GM18508 (cell line): ENCODE data around the gene UGP2.
A peak's percentile ranks its signal among the peaks of the same experiment; 100 is the strongest.
"Not testable (repeated sequence)": the region's sequence is repeated elsewhere in the genome, so short reads cannot be mapped to it uniquely, and the experiment has no call there.

Experiments
- ATAC-seq: cut with Tn5 transposase; IDR thresholded peaks from one replicate; pipeline ENCODE4 v1.9.1; 2021; ENCODE audit warnings: moderate number of reproducible peaks; ENCODE audit not compliant: insufficient read depth, unreplicated experiment

UGP2 gene

GRCh38 chr2:63837036-63837594, 4.6 kb upstream of the UGP2 start:
- ATAC-seq: no peak

- ATAC-seq: peak; percentile 18
Observed at GRCh38 chr2:63840081-63840784, 1.5 kb upstream of the UGP2 start.

DNA sequence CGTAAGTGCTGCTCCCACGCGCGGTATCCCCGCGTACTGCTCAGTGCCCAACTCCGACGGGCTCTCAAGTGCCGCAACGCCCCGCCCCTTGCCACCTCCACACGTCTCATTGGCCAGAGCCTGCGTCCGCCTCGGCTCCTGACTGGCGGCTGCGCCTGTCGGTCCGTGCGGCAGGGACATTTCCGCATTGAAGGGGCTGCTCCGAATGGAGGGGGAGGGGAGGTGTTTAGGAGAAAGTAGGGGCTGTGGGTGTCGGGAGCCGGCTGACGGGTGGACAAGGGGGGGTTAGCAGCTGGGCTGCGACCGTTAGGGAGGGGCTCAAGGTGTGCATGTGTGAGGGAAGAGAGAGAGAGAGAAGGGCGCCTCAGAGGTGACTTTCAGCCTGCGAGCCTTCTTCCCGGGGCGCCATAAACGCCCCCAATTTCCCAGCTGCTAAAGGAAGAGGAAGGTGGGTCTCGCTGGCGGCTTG, 877 bp upstream of the UGP2 start:
- ATAC-seq: peak; percentile 80

DNA sequence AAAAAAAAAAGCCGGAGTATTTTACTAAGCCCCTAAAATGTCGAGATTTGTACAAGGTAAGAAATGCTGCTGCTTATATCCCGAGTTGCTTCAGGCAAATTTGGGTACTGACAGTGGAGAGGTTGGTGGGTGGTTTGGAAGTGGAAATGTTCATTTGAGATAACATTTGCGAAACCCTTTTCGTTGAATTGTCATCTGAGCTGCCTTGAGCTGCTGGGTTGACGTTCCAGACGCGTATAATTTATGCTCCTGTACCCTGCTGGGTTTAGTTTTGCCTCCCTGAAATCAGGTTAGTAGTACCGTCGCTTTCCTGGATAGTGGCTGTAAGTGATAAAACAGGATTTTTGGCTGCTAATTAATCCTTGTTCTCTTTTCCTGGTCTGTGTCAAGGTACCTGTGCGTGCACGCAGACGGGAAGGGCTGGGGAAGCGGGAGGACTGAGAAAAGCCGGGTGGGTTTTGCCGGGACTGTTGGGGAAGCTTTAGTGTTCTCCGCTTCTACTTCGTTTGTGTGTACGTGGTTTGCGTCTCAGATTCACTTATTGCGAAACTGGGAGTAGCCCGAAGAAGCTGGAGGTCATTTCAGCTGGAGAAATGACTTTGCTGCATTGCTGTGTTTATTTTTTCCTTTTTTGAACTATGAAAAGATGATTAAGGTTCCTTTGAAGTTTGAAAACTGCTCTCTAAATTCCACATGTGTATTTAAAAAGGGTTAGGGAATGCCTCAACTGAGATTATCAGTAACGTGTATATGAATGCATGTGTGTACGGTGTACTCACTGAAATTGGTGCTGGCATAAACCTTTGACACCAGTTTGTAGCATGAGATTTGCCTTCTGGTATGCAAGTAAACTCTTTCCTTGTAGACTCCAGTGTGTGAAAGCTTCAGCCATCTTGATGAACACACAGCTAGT, 709 bp downstream of the UGP2 start:
- ATAC-seq: no peak

- ATAC-seq: no peak
Observed at GRCh38 chr2:63843093-63843492, 1.4 kb downstream of the UGP2 start.

GRCh38 chr2:63843791-63844190, 2.1 kb downstream of the UGP2 start:
- no peak for ATAC-seq

DNA sequence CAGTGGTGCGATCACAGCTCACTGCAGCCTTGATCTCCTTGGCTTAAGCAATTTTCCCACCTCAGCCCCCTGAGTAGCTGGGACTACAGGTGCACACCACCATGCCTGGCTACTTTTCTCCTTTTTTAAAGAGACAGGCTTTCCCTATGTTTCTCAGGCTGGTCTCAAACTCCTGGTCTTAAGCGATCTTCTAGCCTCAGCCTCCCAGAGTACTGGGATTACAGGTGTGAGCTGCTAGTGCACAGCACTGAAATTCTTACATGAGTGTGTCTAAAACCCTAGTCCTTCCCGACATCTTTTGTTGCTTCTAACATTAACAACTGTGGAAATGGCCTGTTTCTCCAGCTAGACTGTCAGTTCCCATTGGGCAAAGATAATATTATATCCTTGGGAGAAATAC, 2.9 kb downstream of the UGP2 start:
- ATAC-seq: no peak

GRCh38 chr2:63845866-63846265, 4.2 kb downstream of the UGP2 start:
- ATAC-seq: no peak

DNA sequence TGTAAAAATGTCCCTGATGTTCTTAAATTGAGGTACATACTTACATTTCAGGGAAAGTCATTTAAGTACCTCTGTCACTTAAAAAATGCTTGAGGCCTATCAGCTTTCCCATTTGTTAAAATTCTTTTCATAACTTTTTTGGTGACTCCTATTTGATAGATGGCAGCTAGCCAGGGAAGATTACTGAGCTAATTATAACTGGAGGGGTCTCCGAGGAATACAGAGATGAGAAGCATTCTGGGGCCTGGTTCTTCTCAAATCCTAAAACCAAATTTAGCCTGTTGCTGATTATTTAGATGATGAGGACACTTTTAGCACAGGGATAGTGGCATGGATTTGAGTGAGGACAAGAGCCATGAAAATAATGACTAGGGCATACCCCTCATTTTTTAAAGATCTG, 4.8 kb downstream of the UGP2 start:
- ATAC-seq: no peak

GRCh38 chr2:63847571-63847970, 5.9 kb downstream of the UGP2 start:
- ATAC-seq: not testable (repeated sequence)

DNA sequence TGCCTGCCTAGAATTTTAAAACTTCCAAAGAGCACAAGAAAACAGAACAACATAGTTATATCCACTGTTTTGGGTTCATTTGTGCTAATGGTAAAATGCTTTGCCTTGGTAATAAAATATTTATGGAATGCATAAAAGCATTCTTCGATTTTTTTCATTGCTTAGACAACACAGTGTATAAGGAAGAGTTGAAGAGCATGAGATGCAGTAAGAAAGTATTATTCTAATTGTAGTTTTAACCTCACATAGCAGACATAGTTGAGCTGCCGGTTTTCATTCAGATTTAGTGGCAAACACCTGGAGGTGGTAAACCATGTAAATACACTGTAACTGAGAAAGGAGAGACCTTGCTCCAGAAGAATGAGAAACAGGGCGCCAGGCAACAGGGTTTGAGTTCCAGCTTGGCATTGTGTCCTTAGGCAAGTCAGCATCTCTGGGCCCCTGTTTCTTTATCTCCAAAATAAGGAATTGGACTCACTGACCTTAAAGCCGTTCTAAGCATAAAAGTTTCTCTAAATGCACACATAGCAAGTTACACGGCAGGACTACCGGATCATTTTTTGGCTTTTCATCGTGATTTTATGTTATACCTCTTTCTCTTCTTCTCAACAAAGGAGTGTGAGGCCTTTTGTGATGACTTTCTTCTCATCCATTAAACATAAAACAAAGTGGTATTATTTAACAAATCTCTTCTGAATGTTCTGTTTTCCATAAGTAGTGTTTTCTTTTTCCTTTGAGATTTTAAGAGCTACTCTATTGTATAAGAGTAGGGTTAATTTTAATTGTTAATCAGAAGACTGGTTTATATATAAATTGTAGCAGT, 7.9 kb downstream of the UGP2 start:
- ATAC-seq: no peak

DNA sequence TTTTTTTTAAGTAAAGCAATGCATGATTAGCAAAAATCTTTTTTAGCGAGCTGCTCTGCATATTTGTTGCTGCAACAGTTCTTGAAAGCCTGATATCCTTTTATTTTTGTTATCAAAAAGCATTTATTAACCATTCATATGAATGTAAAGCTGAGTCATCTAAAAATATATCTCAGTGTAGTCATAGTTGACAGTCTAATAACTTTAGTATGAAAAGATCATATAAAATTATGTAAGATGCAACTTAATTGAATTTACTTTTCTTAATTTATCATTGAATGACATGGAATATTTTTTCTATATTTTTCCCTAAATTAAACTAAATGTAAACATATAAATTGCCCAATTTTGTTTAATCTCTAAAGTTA, 8.5 kb downstream of the UGP2 start:
- ATAC-seq: no peak

GRCh38 chr2:63850649-63851048, 9.0 kb downstream of the UGP2 start:
- no peak for ATAC-seq

DNA sequence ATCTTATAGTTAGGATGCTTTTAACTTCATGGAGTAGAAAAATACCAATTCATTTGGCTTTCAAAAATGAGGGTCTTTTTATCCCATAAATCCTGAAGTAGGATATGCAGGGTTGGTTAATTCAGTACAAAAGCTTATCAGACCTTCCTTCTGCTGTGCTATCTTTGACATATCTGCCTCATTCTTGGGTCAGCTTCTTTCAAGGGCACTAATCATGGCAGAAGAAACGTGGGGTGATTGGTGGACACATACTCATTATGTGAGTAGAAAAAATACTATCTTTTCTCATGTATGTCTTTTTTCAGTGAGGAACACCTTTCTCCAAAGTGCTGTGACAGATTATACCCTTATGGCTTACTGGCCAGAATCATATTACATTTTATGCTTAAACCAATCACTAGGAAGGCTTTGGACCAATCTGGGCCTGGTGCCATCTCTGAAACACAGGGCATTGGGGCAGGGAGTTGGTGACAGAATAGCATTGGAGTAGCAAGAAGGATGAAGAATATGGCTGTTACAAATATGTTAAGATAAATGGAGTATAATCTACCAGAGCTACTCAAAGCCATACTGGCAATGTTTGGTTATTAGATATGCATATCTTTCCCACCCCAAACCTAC, 10.1 kb downstream of the UGP2 start:
- ATAC-seq: no peak

DNA sequence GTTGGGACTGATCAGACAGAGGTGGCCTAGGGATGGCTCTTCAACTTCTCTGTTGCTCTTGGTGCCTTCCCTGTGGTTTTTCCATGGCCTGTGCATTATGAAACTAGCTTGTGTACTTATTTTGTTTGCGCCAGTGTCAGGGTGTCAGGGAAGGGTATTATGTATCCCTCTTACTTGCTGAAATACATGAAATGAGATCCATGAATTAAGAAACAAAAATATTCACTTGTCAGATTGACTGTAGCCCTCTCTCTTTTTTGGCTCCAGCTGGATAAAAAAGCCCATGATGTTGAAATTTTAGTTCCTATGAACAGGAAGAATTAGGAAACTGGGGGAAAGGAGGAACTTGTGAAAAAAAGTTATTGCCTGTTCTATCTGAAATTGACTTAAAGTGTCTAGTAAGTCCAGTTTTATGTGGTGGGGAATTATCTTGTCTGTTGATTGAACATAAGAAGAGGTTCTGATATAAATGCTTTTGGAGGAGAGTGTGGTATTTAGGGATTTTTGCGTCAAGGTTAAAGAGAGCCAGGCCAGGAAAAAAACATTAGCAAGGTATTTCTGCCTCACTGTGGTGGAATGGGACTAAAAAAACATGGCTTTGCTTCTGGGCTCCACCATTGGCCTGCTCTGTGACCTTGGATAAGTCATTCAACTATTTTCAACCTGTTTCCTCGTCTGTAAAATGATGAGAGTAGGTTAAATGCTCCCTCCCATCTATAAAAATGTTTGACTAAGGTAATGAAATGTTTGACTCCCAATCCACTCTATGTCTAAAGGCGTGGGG, 12.0 kb downstream of the UGP2 start:
- ATAC-seq: no peak

DNA sequence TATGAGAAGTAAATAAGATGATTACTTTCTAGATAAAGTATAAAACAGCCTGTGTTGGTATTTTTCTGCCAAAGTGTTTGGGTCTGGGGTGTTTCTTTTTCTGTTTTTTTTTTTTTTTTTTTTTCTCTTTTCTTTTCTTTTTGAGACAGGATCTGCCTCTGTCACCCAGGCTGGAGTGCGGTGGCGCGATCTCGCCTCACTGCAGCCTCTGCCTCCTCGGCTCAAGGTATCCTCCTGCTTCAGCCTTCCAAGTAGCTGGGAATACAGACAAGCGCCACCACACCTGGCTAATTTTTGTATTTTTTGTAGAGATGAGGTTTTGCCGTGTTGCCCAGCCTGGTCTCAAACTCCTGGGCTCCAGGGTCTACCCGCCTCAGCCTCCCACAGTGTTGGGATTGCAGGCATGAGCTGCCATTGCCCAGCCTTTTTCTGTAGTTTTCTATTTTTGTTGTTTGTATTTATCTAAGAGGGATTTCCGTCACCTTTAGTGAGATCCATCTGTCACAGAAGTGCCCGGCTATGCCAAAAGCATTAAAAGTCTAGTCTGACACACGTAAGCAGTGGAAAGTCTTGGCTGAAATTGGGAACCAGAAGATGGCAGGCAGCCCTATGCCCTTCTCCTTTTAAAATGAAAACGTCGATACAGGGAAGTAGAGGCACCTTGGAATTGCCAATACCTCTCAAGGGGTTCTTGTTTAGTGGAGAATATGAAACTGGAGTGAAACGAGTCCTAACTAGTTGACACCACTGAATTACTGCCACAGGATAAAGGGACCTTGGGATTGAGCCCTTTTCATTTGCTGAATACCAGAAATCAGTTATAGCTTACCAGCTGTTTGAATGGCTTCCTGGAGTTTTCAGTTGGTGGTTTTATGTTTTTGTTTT, 14.0 kb downstream of the UGP2 start:
- no peak for ATAC-seq

GRCh38 chr2:63856303-63856603, 14.6 kb downstream of the UGP2 start:
- no peak for ATAC-seq

- ATAC-seq: no peak
Observed at GRCh38 chr2:63858291-63858690, 16.6 kb downstream of the UGP2 start.
